Stimulated activated CD4-positive, alpha-beta T cell treated with anti-CD3 and anti-CD28 coated beads, Interleukin-1b, Interleukin-23, amount 100 ng/mL, for 4 hours (primary cell): Measurements from ENCODE around the gene CLTC.
"Not testable (repeated sequence)": the region's sequence is repeated elsewhere in the genome, so short reads cannot be mapped to it uniquely, and the experiment has no call there.

Experiments used
- DNase-seq, 2 donors: peaks; one replicate each; pipeline ENCODE4 v3.0.0-alpha.2; 2020; ENCODE audit warnings: low read depth in 2 of 2

Gene CLTC

GRCh38 chr17:59619298-59620063 is at the start of gene CLTC:
Gene CLTC (plus strand): TSS chr17:59619895. CDS start chr17:59620132, 237 bp downstream.
- peak; percentile 87 to 89 for DNase-seq

DNA sequence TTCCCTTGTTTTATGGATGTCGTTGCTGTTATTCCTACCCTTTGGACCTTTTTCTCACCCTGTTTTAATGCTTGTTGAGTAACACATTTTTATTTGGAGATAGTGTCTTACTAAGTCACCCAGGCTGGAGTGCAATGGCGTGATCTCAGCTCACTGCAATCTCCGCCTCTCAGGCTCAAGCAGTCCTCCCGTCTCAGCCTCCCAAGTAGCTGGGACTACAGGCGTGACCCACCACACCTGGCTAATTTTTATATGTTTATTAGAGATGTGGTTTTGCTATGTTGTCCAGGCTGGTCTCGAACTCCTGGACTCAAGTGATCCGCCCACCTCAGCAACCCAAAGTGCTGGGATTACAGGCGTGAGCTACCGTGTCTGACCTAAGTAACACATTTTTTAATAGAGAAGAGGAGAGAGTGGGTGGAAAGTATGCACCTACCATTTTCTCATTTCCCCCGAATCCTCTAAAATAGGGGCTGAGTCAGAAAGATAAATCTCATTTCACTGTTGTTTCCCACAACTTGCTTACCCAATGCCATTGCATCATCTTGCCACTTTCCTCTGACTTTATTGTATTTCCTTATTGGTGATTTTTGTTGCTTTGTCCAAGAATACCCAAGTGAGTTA is 47.3 kb upstream of the CLTC start:
- DNase-seq, result no peak

DNA sequence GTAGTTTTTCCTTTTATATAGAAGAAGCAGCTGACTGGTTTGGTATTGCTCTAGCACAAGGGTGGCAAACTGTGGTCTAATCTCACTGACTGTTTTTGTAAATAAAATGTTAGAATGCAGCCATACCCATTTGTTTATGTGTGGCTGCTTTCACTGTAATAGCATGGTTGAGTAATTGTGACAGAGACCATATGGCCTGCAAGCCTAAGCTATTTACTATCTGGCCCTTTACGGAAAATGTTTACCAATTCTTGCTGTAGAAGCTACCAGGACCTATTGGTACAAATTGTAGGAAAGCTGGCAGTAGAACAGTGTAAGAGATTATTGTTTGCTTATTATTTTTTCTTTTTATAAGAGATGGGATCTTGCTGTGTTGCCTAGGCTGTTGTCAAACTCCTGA is 35.5 kb upstream of the CLTC start:
- not testable (repeated sequence) for DNase-seq

DNA sequence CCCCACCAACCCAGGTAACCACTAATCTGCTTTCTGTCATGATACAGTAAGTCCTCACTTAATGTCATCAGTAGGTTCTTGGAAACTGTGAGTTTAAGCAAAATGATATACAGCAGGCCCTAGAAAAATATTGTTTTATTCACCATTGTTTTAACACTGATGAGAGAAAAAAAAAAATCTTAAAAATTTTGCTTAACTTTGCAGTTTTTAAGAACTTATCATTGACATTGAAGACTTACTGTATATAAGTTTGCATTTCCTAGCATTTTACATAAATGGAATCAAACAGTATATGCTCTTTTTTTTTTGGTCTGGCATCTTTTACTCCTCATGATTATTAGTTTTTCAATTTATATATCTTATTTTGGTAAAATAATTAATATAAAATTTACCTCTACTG is 19.5 kb upstream of the CLTC start:
- no peak for DNase-seq

GRCh38 chr17:59601130-59601529 is 18.6 kb upstream of the CLTC start:
- no peak for DNase-seq

GRCh38 chr17:59607061-59607460 is 12.6 kb upstream of the CLTC start:
- no peak for DNase-seq

DNA sequence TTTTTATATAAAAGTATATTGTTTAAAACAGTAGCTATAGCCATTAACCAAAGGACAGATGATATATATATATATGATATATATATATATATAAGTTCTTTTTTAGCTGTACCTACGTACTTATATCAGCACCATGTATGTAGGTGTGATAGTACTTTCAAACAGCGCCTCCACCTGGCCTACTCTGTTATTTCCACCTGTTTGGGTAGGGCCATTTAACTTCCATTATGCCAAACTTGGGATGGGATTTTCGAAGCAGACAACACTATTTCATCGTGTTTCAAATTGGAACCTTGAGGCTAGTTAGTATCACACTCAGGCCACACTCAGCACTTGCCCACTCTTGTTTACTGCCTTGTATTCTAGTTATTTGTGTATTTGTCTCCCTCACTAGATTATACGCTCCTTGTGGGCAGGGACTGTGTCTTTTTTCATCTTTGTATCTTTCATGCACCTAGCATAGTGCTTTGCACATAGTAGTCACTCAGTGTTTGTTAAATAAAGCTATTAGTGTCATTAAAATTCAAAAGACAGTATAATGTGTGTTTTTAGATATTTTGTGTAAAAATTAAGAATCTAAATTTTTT is 11.8 kb upstream of the CLTC start:
- DNase-seq, result no peak

GRCh38 chr17:59611503-59611902 is 8.2 kb upstream of the CLTC start:
- no peak for DNase-seq

GRCh38 chr17:59616253-59616920 is 3.3 kb upstream of the CLTC start:
- DNase-seq, result no peak

- no peak for DNase-seq
Measured at GRCh38 chr17:59617156-59617732, 2.5 kb upstream of the CLTC start.

GRCh38 chr17:59619035-59619297 is 729 bp upstream of the CLTC start:
- DNase-seq, result no peak

DNA sequence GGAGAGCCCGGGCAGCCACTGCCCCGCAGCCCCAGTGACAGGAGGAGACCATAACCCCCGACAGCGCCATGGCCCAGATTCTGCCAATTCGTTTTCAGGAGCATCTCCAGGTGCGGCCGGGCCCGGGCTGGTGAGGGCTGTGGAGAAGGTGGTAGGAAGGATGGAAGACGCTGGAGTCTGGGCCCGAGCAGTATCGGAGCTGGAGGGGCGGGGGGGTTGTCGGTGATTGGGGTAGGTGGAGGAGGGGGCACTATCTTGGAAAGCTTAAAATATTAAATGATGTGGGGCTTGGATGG is 317 bp downstream of the CLTC start:
- DNase-seq, result peak in 1 of 2 donors; percentile 5

GRCh38 chr17:59620518-59621259 is 994 bp downstream of the CLTC start:
- peak; percentile 21 to 30 for DNase-seq

DNA sequence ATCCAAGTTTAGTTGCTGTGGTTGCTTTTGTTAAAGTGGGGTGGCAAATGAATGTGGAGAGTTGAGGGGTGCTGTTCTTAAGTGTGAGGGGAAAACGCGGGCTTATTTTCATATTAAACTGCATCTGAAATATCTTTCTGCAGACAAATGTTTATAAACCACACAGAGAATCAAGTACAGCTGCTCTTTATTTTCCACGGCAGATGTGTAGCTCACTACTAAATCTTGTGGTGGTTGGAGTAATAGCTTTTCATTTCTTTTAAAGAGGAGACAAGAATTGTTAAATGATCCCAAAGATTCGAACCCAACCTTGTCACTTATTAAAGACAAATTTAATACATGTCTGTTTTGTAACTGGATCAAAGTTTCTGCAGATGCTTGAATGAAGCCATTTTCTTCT is 2.1 kb downstream of the CLTC start:
- DNase-seq, result no peak

DNA sequence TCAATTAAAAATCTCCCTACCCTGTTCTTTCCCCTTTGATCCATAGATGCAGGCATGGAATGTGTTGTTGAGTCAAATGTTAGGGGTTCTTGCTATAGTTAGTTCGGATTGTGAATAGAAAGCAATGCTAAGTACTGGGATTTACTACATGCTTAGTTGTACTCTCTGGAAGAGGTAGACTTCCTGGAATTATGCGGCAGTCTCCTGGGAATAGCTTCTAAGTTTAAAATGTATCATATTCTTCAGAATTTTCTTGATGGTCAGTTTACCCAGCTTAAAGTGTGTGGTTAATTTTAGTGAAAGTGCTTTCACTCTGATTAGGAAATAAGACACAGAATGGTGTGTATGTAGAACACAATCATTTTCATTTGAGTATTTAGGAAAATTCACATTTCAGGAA is 3.5 kb downstream of the CLTC start:
- no peak for DNase-seq

DNA sequence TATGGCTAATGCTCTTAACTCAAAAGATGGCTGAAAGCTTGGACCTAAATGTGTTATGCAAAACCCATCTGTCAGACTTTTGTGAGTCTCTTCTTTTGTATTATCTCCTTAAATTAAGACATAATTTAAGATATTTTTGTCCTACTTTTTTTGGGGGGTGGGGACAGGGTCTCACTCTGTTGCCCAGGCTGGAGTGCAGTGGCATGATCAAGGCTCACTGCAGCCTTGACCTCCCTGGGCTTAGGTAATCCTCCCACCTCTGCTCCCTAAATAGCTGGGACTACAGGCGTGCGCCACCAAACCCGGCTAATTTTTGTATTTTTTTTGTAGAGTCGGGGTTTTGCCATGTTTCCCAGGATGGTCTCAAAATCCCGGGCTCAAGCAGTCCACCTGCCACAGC is 7.1 kb downstream of the CLTC start:
- DNase-seq, result no peak

DNA sequence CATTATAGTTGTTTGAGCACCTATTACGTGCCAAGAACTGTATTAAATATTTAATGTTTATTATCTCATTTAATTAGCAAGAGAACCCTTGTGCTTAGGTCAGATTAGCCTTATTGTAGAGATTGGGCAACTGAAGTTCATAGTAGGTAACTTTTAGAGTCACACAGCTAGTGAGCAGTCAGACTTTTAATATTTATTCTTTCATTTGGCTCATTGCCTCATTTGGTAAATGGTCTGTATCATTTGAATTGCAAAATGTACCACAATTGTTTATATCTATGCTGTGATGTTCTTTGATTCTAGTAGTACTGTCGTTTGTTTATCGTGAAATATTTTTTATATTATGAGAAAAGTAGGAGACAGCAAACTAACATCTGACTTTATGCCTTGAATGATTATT is 7.6 kb downstream of the CLTC start:
- no peak for DNase-seq

- DNase-seq, result no peak
Measured at GRCh38 chr17:59627770-59628171, 8.1 kb downstream of the CLTC start.

DNA sequence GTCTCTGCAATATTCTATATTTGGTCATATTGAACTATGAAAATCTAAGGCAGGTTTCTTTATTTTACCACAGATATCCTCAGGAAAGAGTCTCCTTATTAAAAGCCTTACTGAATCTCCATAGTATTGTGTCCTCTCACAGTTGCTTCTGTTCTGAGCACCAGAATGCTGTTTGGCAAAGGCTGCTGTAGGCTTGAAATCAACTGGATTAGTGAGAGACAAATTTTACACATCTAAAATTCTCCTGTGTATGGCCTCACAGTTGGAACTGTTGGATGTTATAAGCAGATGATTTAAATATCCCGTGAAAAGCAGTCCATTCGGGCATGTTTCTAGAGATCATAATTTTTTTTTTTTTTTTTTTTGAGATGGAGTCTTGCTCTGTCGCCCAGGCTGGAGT is 9.5 kb downstream of the CLTC start:
- DNase-seq, result no peak

DNA sequence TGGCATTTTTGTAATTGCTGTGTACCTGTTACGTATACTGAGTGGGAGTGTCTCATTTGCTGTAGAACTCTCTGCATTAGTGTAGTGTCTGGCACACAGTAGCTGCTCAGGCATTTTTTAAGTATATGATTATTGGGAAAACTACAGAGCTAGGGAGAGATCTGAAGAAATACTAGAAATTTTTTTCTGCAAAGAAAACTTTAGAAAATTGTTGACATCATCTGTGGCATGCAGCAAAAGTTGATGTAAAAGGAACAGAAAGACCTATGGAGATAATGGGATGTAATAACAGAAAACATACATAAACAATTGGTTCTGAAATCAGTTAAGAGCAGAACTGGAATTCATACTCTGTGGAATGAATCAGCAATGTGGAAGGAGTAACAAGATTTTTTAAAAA is 11.6 kb downstream of the CLTC start:
- no peak for DNase-seq

DNA sequence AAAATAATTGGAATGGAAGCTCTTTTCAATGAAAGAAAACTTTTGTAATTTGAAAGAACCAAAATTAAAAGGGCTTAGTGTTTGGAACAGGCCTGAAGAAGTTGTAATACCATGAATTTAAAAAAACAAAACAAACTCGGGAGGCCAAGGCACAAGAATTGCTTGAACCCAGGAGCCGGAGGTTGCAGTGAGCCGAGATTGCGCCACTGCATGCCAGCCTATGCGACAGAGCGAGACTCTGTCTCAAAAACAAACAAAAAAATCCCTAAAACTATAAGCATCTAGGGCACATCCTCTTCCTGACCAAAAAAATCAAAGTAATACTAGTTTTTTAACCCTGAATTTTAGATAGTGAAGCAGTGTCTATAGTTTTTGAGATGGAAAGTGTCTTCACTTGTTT is 12.7 kb downstream of the CLTC start:
- no peak for DNase-seq
